ENCODE data around the gene UFD1.

Gene UFD1

GRCh38 chr22:19510919-19511341 is 31.9 kb upstream of the UFD1 start:
- H3K9ac ChIP-seq, result no peak overlapping the region
- H3K4me3 ChIP-seq (ENCODE audit: low read depth, low read length), result no peak overlapping the region
- no peaks in the 10 kb centered on the region for H3K79me2 ChIP-seq
- no peak overlapping the region for H2AFZ ChIP-seq
- no peaks in the 10 kb centered on the region for H3K4me1 ChIP-seq
- TF ChIP-seq CTCF (IDR thresholded peaks at IDR 0.05), result no peak
- H3K4me2 ChIP-seq (ENCODE audit: low read length), result no peak overlapping the region
- H3K27ac ChIP-seq, result no peak overlapping the region
- H3K27me3 ChIP-seq (ENCODE audit: control insufficient read depth, insufficient read depth, low read length), result no peaks in the 10 kb centered on the region
- H3K36me3 ChIP-seq (ENCODE audit: control insufficient read depth, insufficient read depth, low read length), result no peaks in the 10 kb centered on the region
- H3K9me3 ChIP-seq (ENCODE audit: control insufficient read depth, low read length), result no peaks in the 10 kb centered on the region

GRCh38 chr22:19509923-19510322 is 30.9 kb upstream of the UFD1 start:
- Histone ChIP-seq H3K4me2 (ENCODE audit: low read length) (no peak overlapping the region), H3K27ac (no peak overlapping the region), H3K27me3 (ENCODE audit: control insufficient read depth, insufficient read depth, low read length) (no peaks in the 10 kb centered on the region), H3K36me3 (ENCODE audit: control insufficient read depth, insufficient read depth, low read length) (no peaks in the 10 kb centered on the region), H3K4me3 (ENCODE audit: low read depth, low read length) (no peak overlapping the region), H3K4me1 (no peaks in the 10 kb centered on the region), H3K9me3 (ENCODE audit: control insufficient read depth, low read length) (no peaks in the 10 kb centered on the region), H3K9ac (no peak overlapping the region), H3K79me2 (no peaks in the 10 kb centered on the region), H2AFZ (no peak overlapping the region)
- TF ChIP-seq CTCF (IDR thresholded peaks at IDR 0.05), result no peak

GRCh38 chr22:19509191-19509590 is 30.2 kb upstream of the UFD1 start:
- H3K36me3 ChIP-seq (ENCODE audit: control insufficient read depth, insufficient read depth, low read length), result no peaks in the 10 kb centered on the region
- no peak overlapping the region for H3K9ac ChIP-seq
- H3K27me3 ChIP-seq (ENCODE audit: control insufficient read depth, insufficient read depth, low read length), result no peaks in the 10 kb centered on the region
- H3K79me2 ChIP-seq, result no peaks in the 10 kb centered on the region
- H3K27ac ChIP-seq, result no peak overlapping the region
- H3K4me1 ChIP-seq, result no peaks in the 10 kb centered on the region
- no peaks in the 10 kb centered on the region for H3K9me3 ChIP-seq (ENCODE audit: control insufficient read depth, low read length)
- no peak for TF ChIP-seq CTCF (IDR thresholded peaks at IDR 0.05)
- no peak overlapping the region for H3K4me2 ChIP-seq (ENCODE audit: low read length)
- H2AFZ ChIP-seq, result no peak overlapping the region
- H3K4me3 ChIP-seq (ENCODE audit: low read depth, low read length), result no peak overlapping the region

- no peak for TF ChIP-seq CTCF (IDR thresholded peaks at IDR 0.05)
- H3K4me3 ChIP-seq (ENCODE audit: low read depth, low read length), result no peak overlapping the region
- H3K9ac ChIP-seq, result no peak overlapping the region
- no peaks in the 10 kb centered on the region for H3K4me1 ChIP-seq
- no peak overlapping the region for H2AFZ ChIP-seq
- no peaks in the 10 kb centered on the region for H3K9me3 ChIP-seq (ENCODE audit: control insufficient read depth, low read length)
- H3K27ac ChIP-seq, result no peak overlapping the region
- H3K4me2 ChIP-seq (ENCODE audit: low read length), result no peak overlapping the region
- H3K27me3 ChIP-seq (ENCODE audit: control insufficient read depth, insufficient read depth, low read length), result no peaks in the 10 kb centered on the region
- H3K36me3 ChIP-seq (ENCODE audit: control insufficient read depth, insufficient read depth, low read length), result no peaks in the 10 kb centered on the region
- H3K79me2 ChIP-seq, result no peaks in the 10 kb centered on the region
Measured at GRCh38 chr22:19508024-19508776, 29.2 kb upstream of the UFD1 start.

GRCh38 chr22:19507534-19507861 is 28.5 kb upstream of the UFD1 start:
- no peaks in the 10 kb centered on the region for H3K79me2 ChIP-seq
- H3K27me3 ChIP-seq (ENCODE audit: control insufficient read depth, insufficient read depth, low read length), result no peaks in the 10 kb centered on the region
- H3K4me3 ChIP-seq (ENCODE audit: low read depth, low read length), result no peak overlapping the region
- H3K27ac ChIP-seq, result no peak overlapping the region
- H3K36me3 ChIP-seq (ENCODE audit: control insufficient read depth, insufficient read depth, low read length), result no peaks in the 10 kb centered on the region
- H3K9me3 ChIP-seq (ENCODE audit: control insufficient read depth, low read length), result no peaks in the 10 kb centered on the region
- H3K4me1 ChIP-seq, result no peaks in the 10 kb centered on the region
- no peak for TF ChIP-seq CTCF (IDR thresholded peaks at IDR 0.05)
- H2AFZ ChIP-seq, result no peak overlapping the region
- H3K9ac ChIP-seq, result no peak overlapping the region
- no peak overlapping the region for H3K4me2 ChIP-seq (ENCODE audit: low read length)
